Cerebellar cortex (tissue), 1 donor: ENCODE results near the gene ZC3H18.

Source experiments
- DNase-seq: peaks from one replicate; pipeline ENCODE4 v3.0.0-alpha.2; 2015; ENCODE audit warnings: low spot score

Gene ZC3H18

DNA sequence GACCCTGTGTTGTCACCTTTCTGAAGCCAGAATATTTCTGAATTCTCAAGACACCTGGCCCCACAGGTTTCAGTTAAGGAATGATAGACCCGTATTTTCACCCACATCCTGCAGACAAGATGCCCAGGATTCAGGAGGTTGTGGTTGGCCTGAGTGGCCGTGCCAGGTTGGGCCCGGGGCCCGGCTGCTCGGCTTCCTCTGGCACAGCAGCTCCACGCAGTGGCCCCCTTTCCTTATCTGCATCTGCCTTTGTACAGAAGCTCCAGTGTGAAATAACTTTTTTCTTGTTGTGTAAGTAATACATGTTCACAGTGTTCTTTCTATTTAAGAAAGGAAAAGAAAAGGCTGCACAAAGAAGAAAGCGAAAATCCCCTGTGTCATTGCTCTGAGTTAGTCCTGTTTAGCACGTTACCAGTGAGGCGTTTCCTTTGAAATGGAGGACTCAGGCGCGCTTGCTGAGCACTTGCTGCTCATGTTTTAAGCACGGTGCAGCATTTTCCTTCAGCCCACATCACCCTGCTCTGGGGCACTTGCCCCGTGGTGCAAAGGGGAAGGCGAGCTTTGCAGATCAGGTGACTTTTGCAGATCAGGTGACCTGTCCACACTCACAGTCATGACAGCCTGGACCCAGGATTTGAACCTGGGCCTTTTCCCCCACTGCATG, 12.8 kb downstream of the ZC3H18 start:
- DNase-seq: no peak

GRCh38 chr16:88584676-88585075, 14.5 kb downstream of the ZC3H18 start:
- DNase-seq: no peak

- DNase-seq: no peak
Observed at GRCh38 chr16:88585269-88585668, 15.1 kb downstream of the ZC3H18 start.

GRCh38 chr16:88585927-88586581, 15.9 kb downstream of the ZC3H18 start:
- no peak for DNase-seq

DNA sequence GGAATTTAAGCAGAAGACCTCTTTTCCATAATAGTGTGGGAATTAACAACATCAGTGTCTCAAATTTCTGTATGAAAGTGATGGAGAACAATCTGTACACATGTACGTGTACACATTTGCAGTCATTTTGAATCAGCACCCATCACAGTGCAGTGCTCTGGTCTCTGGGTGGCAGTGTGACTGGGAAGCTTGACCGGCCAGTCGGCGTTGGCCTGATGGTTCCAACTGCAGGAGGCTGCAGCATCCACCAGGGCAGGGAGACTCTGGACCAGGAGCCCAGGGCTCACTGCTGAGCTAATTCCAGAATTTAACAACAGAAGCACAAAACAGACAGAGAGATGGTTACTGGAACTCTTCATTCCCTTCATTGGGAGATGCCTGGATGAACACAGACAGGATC, 17.9 kb downstream of the ZC3H18 start:
- DNase-seq: no peak

GRCh38 chr16:88588754-88589153, 18.6 kb downstream of the ZC3H18 start:
- no peak for DNase-seq

DNA sequence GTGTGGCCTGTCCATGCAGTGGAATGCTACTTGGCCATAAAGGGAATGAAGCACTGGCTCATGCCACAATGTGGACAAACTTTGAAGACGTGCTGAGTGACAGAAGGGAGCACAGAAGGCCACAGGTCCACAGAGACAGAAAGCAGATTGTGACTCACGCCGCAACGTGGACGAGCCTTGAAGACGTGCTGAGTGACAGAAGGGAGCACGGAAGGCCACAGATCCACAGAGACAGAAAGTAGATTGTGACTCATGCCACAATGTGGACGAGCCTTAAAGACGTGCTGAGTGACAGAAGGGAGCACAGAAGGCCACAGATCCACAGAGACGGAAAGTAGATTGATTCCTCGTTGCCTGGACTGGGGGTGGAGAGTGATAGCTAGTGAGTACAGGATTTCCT, 19.2 kb downstream of the ZC3H18 start:
- DNase-seq: no peak

DNA sequence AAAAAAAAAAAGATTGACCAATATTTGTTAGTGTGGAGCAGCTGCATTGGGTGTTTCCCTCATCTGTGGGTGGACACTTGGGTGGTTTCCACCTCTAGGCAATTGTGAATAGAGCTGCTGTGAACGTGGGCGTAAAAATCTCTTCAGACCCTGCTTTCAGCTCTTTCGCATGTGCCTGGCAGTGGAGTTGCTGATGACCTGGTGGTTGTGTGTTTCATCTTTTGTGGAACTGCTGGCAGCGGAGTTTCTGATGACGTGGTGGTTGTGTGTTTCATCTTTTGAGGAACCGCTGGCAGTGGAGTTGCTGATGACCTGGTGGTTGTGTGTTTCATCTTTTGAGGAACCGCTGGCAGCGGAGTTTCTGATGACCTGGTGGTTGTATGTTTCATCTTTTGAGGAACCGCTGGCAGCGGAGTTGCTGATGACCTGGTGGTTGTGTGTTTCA, 21.4 kb downstream of the ZC3H18 start:
- DNase-seq: no peak

DNA sequence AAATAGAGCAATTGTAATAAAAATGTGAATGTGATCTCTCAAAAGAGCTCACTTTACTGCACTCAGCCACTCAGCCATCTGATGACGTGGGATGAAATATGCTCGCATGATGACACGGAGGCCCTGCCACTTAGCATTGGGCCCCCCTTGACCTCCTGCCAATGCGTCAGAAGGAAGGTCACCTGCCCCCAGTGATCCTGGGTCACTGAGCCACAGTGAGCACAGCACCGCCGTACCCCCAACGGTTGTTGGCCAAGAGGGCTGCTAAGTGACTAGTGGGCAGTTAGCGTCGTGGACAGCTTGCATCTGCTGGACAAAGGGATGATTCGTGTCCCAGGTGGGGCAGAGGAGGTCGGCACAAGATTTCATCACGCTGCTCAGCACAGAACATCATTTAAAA, 22.9 kb downstream of the ZC3H18 start:
- no peak for DNase-seq

DNA sequence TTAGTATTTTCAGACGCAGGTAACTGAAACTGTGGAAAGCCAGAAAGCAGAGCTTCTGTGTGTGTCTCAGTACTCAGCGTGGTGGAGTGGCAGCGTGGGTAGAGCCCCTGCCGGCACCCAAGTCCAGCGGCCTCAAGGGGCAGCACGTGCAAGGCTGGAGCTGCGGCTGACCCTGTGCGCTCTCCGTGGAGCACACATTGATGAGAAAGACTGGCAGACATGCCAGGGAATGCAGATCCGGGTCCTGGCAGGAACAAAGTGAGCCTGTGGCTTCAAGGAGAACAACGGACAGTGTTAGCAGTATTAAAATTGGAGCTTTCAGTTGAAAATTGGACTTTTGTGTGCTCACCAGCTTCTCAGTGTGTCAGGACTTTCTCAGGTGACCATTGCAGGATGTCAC, 23.3 kb downstream of the ZC3H18 start:
- peak; percentile 14 for DNase-seq

DNA sequence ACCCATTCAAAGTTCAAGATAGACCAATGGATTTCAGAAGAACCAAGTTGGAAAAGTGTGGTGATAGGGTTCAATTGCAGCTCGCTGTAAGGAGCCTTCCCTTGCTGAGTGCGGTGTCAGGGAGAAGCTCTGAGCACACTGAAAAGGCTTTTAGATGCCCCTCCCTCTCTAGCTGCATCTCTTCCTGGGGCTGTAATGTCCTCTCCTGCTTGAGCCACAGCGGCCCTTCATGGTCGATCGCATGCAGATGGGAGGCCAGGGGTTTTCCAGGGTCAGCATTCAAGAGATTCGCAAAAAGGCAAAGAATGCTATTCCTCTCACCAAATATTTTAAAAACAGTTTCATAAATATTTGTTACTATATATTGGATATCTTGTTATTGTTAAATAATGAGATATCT, 23.7 kb downstream of the ZC3H18 start:
- no peak for DNase-seq

DNA sequence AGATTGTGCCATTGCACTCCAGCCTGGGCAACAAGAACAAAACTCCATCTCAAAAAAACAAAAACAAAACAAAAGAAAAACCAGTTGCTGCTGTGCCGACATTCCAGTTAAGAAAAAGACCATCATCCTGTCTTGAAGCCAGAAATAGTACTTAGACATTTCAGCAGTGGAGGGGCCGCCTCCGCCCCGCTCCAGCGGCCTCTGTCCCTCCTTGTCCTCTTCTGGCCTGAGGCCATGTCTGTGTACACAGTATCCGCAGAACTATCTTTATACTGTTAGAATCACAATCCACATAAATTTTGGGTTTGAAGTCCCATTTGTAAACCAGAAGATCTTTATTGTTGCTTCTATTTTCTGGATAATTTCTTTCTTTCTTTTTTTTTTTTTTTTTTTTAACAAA, 24.9 kb downstream of the ZC3H18 start:
- no peak for DNase-seq

DNA sequence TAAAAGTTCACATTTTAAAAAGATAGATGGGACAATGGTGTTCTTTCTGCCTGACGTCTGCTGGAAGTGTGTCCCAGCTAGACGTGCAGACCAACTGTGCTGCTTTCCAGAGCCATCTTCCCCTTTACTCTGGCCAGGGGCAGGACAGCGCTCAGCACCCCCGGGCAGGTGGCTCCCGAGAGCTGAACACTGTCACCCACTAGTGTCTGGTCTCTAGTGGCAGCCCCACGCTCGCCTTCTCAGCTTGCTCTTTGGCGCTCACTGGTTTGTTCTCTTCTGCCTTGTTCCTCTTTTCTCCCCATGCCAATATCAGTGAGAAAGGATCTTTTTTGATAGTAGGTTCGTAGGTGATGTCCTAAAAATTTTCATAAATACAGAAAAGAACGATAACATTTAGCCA, 25.7 kb downstream of the ZC3H18 start:
- no peak for DNase-seq

- no peak for DNase-seq
Observed at GRCh38 chr16:88596483-88596882, 26.3 kb downstream of the ZC3H18 start.

GRCh38 chr16:88597856-88598491, 27.8 kb downstream of the ZC3H18 start:
- no peak for DNase-seq

GRCh38 chr16:88599092-88599733, 29.0 kb downstream of the ZC3H18 start:
- no peak for DNase-seq

DNA sequence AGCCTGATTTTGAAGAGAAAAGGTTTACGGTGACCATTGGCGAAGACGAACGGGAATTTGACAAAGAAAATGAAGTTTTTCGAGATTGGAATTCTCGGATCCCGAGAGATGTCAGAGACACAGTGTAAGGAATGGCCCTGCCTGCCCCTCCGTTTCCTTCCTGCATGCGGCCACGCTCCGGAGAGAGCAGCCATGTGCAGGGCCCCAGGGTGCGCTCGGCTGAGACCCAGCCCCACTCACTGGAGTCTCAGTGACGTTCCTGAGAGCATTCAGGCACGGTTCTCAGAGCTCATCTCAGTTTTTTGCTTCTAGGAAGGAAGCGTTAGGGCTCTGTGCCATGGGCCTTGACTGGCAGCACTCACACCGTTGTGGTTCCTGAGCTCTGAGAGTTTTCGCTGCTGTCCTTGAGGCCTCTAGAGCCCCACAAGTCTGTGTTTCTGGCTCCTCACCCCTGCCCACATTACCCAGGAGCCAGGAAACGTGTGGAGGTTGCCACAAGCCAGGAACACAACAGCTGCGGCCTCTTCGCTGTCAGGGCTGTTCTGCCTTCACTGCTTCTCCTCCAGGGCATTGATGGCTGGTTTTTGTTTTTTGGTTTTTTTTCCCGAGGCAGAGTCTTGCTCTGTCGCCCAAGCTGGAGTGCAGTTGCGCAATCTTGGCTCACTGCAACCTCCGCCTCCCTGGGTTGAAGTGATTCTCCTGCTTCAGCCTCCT, 29.8 kb downstream of the ZC3H18 start:
- DNase-seq: no peak

DNA sequence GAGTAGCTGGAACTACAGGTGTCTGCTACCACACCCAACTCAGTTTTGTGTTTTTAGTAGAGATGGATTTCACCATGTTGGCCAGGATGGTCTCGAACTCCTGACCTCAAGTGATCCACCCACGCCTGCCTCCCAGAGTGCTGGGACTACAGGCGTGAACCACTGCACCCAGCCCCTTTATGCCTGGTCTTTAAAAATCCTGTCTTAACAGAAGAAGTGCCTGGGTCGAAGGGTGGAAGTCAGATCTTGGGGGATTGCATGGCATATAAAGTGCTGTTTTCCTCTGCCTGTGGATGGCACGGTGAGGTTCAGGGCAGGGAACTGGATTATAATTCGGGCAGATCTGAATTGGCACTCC, 30.3 kb downstream of the ZC3H18 start:
- DNase-seq: no peak

DNA sequence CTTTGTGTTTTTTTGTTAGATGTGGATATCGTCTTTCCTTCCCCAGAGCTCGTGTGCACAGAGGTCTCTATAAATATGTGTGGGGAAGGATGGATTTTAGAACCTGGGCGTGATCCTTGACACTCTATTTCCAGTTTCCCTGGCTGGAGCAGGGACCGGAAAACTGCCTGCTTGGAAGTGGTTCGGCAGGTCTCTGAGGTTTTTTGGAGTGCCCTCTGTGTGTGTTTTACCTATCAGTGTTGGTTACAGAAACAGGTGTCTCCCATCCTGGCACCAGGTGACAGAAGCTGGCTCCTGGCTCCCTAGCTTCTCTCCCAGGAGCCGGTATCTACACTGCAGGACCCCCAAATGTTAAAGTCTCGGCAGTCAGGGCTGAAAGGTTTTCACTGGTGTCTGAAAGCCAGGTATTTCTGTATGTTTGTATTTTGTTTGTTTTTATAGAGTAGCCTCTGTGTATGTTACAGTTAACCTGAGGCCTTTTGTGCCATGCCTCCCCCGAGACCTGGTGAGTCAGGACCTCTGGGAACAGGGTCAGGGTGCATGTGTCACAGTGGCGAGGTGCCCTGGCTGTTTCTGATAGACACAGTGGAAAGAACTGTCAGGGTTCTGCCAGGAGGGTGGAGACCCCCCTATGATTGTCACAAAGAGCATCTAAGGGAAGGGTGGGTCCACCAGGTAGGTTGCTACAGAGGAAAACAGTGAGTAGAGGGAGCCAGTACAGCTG, 31.3 kb downstream of the ZC3H18 start:
- no peak for DNase-seq

GRCh38 chr16:88602091-88602490, 31.9 kb downstream of the ZC3H18 start:
- no peak for DNase-seq
